Measurements from ENCODE around the gene PUS1.

PUS1 gene

DNA sequence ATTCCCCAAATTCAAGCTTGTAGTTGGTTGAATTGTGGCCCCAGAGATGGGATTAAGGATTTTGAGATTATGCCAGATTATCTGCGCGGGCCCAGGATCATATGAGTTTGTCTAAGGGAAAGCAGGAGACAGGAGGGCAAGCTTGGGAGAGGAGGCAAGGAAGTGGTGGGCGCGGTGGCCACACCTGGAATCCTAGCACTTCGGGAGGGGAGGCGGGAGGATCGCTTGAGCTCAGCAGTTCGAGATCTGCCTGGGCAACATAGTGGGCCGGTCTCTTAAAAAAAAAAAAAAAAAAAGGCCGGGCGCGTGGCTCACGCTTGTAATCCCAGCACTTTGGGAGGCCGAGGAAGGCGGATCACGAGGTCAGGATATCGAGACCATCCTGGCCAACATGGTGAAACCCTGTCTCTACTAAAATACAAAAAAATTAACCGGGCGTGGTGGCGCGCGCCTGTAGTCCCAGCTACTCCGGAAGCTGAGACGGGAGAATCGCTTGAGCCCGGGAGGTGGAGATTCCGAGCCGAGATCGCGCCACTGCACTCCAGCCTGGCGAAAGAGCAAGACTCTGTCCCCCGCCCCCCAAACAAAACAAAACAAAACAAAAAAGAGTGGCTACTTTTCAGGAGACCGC lies 881 bp upstream of the PUS1 start:
- H3K36me3 ChIP-seq (ENCODE audit: insufficient read depth, low read length) = peaks cover 27% of the 10 kb centered on the region

DNA sequence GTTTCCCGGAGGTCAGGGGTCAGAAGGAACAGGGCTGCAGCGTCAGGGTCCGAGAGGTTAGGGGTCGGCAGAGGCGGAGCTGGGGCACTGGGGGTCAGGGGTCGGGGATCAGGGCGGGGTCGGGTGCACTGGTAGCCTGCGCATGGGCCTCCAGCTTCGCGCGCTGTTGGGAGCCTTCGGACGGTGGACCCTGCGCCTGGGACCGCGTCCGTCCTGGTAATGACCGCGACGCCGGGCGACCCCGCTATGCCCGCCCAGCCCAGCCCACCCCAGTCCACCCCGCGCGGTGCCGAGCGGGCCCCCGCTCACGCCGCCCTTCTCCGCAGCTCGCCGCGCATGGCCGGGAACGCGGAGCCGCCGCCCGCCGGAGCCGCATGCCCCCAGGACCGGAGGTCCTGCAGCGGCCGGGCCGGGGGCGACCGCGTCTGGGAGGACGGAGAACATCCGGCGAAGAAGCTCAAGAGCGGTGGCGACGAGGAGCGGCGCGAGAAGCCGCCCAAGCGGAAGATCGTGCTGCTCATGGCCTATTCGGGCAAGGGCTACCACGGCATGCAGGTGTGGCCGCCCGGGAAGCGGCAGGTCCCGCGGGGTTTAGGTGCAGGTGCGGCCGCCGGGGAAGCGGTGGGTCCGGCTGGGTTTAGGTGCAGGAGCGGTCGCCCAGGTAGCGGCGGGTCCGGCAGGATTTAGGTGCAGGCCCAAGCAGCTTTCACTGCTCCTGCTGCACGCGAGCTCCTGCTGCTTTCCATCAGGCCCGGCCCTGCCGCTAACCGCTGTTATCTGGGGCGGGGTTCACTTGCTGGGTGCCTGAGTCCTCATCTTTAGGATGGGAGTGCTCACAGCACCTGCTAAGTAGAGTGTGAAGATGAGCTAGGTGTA lies 743 bp downstream of the PUS1 start:
- DNase-seq (peak; percentile 55), ATAC-seq (ENCODE audit: insufficient read depth, low read depth) (peak; percentile 43)
- peaks cover 28% of the 10 kb centered on the region for H3K79me2 ChIP-seq (ENCODE audit: insufficient read depth, low read length)
- peak overlapping the region; percentile 80 for H3K27ac ChIP-seq (ENCODE audit: low read length)
- peak overlapping the region; percentile 97 to 98 for H3K4me3 ChIP-seq (ENCODE audit: low read depth in 1 of 2, low read length in 2 of 2)
- peaks cover 23% of the 10 kb centered on the region for H4K20me1 ChIP-seq (ENCODE audit: insufficient read depth, low read length)
- peaks cover 42% of the 10 kb centered on the region for H3K36me3 ChIP-seq (ENCODE audit: insufficient read depth, low read length)
- no peaks in the 10 kb centered on the region for H3K27me3 ChIP-seq (ENCODE audit: insufficient read depth, low read length, poor library complexity)
- peak overlapping the region; percentile 86 for H3K9ac ChIP-seq (ENCODE audit: low read depth, low read length)
- H3K4me1 ChIP-seq (ENCODE audit: insufficient read depth, low read length) = peaks cover 27% of the 10 kb centered on the region
- H3K4me2 ChIP-seq (ENCODE audit: insufficient read depth, low read length) = peak overlapping the region; percentile 96
- peak overlapping the region; percentile 95 for H2AFZ ChIP-seq (ENCODE audit: low read depth, low read length)
- no peaks in the 10 kb centered on the region for H3K9me3 ChIP-seq (ENCODE audit: insufficient read depth, low read length, severe bottlenecking)
- TF ChIP-seq, protein P1, sequence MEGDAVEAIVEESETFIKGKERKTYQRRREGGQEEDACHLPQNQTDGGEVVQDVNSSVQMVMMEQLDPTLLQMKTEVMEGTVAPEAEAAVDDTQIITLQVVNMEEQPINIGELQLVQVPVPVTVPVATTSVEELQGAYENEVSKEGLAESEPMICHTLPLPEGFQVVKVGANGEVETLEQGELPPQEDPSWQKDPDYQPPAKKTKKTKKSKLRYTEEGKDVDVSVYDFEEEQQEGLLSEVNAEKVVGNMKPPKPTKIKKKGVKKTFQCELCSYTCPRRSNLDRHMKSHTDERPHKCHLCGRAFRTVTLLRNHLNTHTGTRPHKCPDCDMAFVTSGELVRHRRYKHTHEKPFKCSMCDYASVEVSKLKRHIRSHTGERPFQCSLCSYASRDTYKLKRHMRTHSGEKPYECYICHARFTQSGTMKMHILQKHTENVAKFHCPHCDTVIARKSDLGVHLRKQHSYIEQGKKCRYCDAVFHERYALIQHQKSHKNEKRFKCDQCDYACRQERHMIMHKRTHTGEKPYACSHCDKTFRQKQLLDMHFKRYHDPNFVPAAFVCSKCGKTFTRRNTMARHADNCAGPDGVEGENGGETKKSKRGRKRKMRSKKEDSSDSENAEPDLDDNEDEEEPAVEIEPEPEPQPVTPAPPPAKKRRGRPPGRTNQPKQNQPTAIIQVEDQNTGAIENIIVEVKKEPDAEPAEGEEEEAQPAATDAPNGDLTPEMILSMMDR (IDR thresholded peaks at IDR 0.05; ENCODE audit: borderline replicate concordance, extremely low read depth, low read length, poor library complexity, severe bottlenecking) = no peak
- no peak for TF ChIP-seq EZH2 (IDR thresholded peaks at IDR 0.05; ENCODE audit: borderline replicate concordance, low read depth, low read length, severe bottlenecking)

More for the DNA sequence above, 881 bp upstream of the PUS1 start:
- H3K27me3 ChIP-seq (ENCODE audit: insufficient read depth, low read length, poor library complexity) = no peaks in the 10 kb centered on the region
- peak overlapping the region; percentile 33 to 75; a peak in 3 of 4 replicates for H3K4me3 ChIP-seq (ENCODE audit: low read depth in 1 of 2, low read length in 2 of 2)
- peaks cover 19% of the 10 kb centered on the region; the same call in 1 of the 2 replicates for H4K20me1 ChIP-seq (ENCODE audit: insufficient read depth, low read length)
- peaks cover 28% of the 10 kb centered on the region for H3K79me2 ChIP-seq (ENCODE audit: insufficient read depth, low read length)
- no peaks in the 10 kb centered on the region for H3K9me3 ChIP-seq (ENCODE audit: insufficient read depth, low read length, severe bottlenecking)
- TF ChIP-seq, protein P1 (IDR thresholded peaks at IDR 0.05; ENCODE audit: borderline replicate concordance, extremely low read depth, low read length, poor library complexity, severe bottlenecking) = no peak
- TF ChIP-seq EZH2 (IDR thresholded peaks at IDR 0.05; ENCODE audit: borderline replicate concordance, low read depth, low read length, severe bottlenecking) = no peak
- DNase-seq = no peak
- ATAC-seq (ENCODE audit: insufficient read depth, low read depth) = peak; percentile 1
- H3K27ac ChIP-seq (ENCODE audit: low read length) = peak overlapping the region; percentile 59; the same call in 1 of the 2 replicates
- peak overlapping the region; percentile 78 for H3K4me2 ChIP-seq (ENCODE audit: insufficient read depth, low read length)
- peaks cover 33% of the 10 kb centered on the region for H3K4me1 ChIP-seq (ENCODE audit: insufficient read depth, low read length)
- peak overlapping the region; percentile 90 for H2AFZ ChIP-seq (ENCODE audit: low read depth, low read length)
- H3K9ac ChIP-seq (ENCODE audit: low read depth, low read length) = peak overlapping the region; percentile 86

DNA sequence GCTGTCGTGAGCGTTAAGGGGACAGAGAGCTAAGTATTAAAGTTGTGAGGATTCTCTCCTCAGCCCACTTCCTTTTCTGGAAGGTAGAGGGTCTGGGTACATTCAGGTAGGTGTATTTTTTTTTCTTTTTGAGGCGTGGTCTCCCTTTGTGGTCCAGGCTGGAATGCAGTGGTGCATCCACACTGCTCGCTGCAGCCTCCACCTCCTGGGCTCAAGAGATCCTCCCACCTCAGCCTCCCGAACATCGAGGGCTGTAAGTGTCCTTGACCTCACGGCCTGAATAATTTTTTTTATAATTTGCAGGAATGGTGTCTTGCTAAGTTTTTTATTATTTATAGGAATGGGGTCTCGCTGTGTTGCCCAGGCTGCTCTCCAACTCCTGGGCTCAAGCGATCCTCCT lies 1.4 kb downstream of the PUS1 start:
- Histone ChIP-seq H3K79me2 (ENCODE audit: insufficient read depth, low read length) (peaks cover 28% of the 10 kb centered on the region), H3K36me3 (ENCODE audit: insufficient read depth, low read length) (peaks cover 46% of the 10 kb centered on the region), H3K27me3 (ENCODE audit: insufficient read depth, low read length, poor library complexity) (no peaks in the 10 kb centered on the region), H3K9me3 (ENCODE audit: insufficient read depth, low read length, severe bottlenecking) (no peaks in the 10 kb centered on the region), H2AFZ (ENCODE audit: low read depth, low read length) (no peak overlapping the region), H3K4me1 (ENCODE audit: insufficient read depth, low read length) (peaks cover 25% of the 10 kb centered on the region), H4K20me1 (ENCODE audit: insufficient read depth, low read length) (peaks cover 23% of the 10 kb centered on the region), H3K9ac (ENCODE audit: low read depth, low read length) (peak overlapping the region; percentile 86), H3K4me3 (ENCODE audit: low read depth in 1 of 2, low read length in 2 of 2) (peak overlapping the region; percentile 97 to 98; a peak in 3 of 4 replicates), H3K4me2 (ENCODE audit: insufficient read depth, low read length) (peak overlapping the region; percentile 96), H3K27ac (ENCODE audit: low read length) (peak overlapping the region; percentile 38; the same call in 1 of the 2 replicates)
- no peak for TF ChIP-seq EZH2 (IDR thresholded peaks at IDR 0.05; ENCODE audit: borderline replicate concordance, low read depth, low read length, severe bottlenecking)
- TF ChIP-seq, protein P1 (IDR thresholded peaks at IDR 0.05; ENCODE audit: borderline replicate concordance, extremely low read depth, low read length, poor library complexity, severe bottlenecking) = no peak
- ATAC-seq (ENCODE audit: insufficient read depth, low read depth) (no peak), DNase-seq (no peak)
